HG03575 (cell line): ENCODE results near the gene SPHK2.
"Not testable (repeated sequence)": the region's sequence is repeated elsewhere in the genome, so short reads cannot be mapped to it uniquely, and the experiment has no call there.

Source experiments
- ATAC-seq: cut with Tn5 transposase; IDR thresholded peaks from one replicate; pipeline ENCODE4 v1.9.1; 2021; ENCODE audit not compliant: unreplicated experiment, insufficient number of reproducible peaks, low FRiP score; ENCODE audit errors: extremely low read depth

The SPHK2 gene

GRCh38 chr19:48648134-48648533, 28.8 kb downstream of the SPHK2 start:
- no peak for ATAC-seq

DNA sequence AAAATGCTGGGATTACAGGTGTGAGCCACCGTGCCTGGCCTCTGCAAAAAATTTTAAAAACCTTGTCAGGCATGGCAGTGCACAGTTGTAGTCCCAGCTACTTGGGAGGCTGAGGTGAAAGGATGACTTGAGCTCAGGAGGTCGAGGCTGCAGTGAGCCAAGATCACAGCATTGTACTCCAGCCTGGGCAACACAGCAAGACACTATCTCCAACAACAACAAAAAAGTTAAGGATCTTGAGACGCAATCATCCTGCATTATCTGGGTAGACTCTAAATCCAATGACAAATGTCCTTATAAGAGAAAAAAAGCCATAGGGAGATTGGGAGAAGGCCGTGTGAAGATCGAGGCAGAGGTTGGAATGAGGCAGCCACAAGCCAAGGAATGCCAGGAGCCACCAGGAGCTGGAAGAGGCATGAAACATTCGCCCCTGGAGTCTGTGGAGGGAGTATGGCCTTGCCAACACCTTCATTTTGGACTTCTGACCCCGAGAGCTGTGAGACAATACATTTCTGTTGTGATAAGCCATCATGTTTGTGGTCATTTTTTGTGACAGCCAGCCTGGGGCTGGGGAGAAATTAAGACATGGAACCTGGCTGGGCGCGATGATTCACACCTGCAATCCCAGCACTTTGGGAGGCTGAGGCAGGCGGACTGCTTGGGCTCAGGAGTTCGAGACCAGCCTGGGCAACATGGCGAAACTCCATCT, 31.8 kb downstream of the SPHK2 start:
- no peak for ATAC-seq

GRCh38 chr19:48651683-48652048, 32.4 kb downstream of the SPHK2 start:
- ATAC-seq = no peak

DNA sequence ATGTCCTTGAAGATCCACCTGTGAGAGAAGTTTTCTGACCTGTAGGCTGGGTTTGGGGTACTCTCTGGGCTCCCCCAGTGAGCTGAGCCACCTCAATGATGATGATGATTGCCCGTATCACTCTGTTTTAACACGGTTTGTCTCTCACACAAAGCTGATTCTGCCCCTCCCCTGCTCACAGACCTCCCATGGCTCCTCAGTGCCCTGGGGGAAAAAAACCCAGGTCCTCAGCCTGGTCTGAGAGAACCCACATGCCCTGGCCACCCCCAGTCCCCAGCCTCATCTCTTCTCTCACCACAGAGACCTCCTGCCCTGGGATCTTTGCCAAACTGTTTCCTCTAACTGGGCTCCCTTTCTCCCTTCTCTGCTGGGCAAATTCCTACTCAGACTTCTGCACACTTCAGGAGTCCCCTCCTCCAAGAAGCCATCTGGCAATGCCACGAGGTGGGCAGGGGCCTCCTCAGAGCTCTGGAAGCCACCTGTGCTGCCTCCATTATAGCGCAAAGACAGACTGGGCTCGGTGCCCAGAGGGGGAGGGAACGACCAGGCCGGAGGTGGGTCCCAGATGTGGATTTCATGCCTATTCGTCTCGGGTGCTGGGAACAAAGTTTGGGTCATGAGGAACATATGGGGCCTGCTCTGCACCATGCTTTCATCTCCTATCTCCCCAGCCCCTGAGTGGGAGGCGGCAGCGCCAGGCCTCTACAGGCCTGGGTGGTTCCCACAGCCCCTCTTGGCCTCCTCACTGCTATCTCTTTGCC, 35.2 kb downstream of the SPHK2 start:
- no peak for ATAC-seq

DNA sequence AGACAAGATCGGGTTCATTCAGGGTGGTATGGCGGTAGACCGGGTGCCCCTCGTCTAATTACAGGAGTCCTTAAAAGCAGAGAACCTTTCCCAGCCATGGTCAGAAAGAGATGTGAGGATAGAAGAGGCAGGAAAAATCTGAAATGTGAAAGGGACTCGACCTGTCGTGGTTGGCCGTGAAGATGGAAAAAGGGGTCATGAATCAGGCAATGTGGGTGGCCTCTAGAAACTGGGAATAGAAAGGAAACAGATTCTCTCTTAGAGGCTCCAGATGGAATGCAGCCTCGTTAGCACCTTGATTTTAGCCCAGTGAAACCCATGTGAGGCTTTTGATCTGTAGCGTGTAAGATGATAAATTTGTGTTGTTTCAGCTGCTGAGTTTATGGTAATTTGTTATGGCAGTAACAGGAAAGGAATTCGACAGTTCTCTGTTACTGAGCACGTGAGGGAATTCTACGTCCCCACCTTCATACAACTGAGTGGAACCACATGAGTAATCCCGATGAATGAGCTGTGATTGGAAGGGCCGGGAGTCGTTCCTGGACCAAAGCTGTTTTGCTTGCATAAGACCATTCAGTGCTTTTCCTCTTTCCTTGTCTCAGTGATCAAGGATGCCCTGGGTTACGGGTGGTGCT, 37.7 kb downstream of the SPHK2 start:
- ATAC-seq = no peak

DNA sequence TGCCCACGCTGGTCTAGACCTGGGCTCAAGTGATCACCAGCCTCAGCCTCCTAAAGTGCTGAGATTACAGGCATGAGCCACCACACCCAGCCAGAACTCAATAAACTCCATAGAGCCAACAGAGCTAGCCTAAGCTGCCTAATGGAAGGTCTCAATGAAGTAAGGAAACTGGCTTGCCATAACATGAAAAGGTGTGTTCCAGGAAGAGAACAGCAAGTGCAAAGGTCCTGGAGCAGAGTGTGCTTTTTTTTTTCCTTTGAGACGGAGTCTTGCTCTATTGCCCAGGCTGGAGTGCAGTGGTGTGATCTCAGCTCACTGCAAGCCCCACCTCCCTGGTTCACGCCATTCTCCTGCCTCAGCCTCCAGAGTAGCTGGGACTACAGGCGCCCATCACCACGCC, 38.5 kb downstream of the SPHK2 start:
- not testable (repeated sequence) for ATAC-seq

DNA sequence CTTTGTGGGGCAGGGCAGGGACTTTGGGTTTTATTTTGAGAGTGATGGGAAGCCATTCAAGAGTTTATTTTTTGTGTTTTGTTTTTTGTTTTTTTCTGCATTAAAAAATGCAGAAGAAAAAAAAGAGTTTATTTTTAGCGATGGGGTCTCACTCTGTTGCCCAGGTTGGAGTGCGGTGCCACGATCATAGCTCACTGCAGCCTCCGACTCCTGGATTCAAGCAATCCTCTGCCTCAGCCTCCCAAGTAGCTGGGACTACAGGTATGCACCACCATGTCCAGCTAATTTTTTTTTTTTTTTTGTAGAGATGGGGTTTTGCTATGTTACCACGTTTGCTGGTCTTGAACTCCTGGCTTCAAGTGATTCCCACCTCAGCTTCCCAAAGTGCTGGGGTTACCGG, 39.2 kb downstream of the SPHK2 start:
- ATAC-seq = no peak

DNA sequence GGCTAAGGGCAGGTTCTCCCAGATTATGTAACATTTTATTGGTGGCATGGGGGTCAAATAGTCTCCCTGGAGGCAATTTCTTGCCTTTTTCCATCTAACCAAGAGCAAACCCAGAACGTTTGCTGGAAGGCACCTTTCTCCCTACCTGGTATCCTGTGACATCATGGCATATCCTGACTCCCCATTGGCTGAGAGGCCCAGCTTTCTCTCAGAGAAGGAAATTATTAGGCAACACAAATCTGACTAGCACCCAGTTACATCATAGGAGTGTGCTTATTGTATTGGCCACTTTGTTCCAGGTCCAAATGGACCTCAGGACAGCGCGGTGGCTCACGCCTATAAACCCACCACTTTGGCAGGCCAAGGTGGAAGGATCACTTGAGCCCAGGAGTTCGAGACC, 40.5 kb downstream of the SPHK2 start:
- ATAC-seq = no peak

DNA sequence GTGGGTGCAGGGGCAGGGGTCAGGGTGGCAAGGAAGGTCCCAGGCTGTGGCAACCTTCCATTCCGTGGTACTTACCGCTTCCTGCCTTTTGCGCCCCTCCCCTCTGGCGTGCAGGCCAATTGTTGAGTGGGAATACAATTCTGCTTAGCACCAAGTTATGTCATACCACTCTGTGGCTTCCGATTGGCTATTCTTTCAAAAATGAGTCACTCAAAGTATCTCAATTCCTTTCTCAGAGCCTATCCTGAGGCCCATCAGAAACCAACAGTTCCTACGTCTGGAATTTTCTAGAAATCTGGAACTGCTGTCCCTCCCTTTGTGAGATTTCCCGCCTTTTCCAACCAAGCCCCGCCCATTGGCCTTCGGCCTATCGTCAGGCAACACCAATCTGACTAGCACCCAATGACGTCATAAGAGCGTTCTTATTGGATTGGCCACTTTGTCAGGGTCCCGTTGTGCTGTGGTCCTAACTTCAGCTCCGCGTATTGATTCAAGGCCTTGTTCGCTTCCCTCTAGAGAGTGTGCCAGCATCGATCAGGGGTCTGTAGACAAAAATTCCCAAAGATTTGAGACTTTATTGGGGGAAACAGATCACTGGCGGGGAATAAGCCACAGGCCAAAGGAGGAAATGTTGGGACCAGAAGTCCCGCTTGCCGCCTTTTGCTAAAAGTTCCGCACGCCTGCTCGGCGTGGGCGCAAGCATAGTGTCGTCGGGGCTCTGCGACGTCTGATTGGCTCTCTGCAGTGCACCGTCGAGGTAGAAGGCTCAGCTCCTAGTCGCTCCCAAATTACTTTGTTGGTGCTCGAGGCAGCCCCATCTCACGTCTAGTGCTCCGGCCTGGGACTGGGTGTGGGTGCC, 41.8 kb downstream of the SPHK2 start:
- no peak for ATAC-seq

- no peak for ATAC-seq
Observed at GRCh38 chr19:48661711-48662090, 42.4 kb downstream of the SPHK2 start.

- ATAC-seq = no peak
Observed at GRCh38 chr19:48663667-48664066, 44.4 kb downstream of the SPHK2 start.

GRCh38 chr19:48664476-48664875, 45.2 kb downstream of the SPHK2 start:
- ATAC-seq = no peak

DNA sequence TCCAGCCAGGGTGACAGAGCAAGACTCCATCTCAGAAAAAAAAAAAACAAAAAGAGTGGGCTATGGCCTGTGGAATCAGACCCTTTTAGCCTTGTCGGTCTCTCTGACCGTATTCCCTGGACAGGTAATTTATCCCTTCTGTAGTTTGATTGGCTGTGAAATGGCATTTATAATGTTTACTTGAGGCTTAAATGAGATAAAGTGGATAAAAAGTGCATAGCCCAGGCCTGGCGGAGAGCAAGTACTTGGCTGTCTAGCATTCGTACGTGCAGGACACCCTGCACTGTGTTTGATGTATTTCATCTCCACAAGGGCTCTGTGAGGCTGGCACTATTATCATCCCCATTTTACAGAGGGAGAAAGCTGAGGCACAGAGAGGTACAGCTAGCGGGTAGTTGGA, 46.5 kb downstream of the SPHK2 start:
- ATAC-seq = no peak

GRCh38 chr19:48668332-48668731, 49.0 kb downstream of the SPHK2 start:
- no peak for ATAC-seq

GRCh38 chr19:48668761-48669160, 49.5 kb downstream of the SPHK2 start:
- no peak for ATAC-seq

DNA sequence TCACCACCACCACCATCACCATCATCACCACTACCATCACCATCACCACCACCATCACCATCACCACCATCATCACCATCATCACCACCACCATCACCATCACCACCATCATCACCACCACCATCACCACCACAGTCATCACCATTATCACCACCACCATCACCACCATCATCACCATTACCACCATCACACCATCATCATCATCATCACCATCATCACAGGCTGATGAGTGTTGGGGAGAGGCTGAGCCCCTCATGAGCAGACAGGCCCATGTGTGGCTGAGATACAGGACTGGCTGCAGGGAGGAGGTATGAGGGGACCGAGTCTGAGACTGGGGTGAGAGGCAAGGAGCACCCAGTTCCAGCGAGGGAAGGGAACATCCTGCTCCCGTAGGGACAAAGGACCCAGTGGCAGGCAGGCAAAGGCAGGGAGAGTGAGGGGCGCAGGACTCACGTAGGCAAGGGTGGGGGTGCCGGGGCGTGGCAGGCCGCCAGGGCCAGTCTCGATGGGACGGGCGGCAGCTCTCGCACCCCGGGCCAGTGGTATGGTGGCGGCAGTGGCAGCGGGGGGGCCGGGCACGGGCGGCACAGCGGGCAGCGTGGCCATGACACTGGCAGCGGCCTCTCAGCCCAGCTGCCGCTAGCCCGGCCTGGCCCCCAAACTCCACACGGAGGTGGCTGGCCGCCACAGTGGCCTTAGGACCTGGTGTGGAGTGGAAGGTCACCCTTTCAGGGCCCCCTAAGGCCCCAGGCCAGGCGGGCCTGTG, 50.8 kb downstream of the SPHK2 start:
- no peak for ATAC-seq

DNA sequence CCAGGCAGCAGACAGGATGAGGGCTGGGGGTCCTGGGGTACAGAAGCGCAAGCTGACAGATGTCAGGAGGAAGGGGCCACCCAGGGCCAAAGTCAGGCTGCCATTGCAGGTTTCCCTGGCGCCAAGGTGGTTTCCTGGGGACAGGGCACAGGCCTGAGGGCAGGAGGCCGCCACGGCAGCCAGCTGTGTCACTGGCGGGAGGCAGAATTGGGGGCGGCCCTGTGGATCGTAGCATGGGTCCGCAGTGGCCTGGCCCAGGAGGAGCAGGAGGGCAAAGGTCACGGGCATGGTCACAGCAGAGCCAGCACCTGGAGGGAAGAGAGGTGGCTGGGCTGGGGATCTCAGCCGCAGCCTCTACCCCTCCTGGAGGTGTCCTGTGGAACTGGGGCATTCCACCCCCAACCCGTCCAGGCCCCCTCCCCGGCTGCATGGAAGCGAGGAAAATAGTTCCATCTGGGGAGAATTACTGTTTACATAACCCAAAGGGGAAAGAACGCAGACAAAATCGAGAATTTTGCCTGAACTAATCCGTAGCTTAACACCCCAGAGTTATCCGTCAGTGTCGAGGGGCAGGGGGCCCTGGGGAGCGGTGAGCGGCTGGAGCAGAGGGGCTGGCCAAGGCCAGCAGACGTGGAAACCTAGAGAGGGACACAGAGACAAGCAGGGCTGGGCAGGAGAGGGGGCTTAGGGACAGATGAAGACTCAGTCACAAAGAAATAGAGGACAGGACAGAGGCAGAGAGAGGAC, 51.6 kb downstream of the SPHK2 start:
- no peak for ATAC-seq

DNA sequence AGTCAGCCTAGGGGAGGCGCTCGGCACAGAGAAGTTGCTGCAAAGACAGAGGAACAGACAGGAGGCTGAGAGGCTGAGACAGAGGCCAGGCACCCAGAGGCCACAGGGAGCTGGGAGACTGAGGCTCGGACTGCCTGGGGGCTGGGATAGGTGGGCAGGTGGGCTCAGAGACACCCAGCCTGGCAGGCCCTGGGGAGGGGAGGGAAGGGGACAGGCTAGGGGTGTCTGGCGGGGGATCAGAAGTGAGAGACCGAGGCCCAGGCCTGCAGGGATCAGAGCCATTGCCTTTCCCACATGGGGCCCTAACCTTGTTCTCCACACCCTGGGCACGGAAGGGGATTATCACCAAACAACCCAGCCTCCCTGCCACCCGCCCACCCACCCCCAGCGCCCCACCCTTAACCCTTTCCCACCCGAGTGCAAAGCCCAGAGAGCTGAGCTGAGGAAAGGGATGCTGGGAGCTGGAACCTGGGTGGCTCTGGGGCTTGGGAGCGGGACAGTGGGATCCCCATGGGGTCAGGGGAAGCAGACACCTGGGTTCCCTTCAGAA, 52.2 kb downstream of the SPHK2 start:
- no peak for ATAC-seq
